C4-2B (cell line): Measurements from ENCODE around the gene GRB10.

Experiments used
- CTCF ChIP-seq: fragments of 450-650 bp; conservative IDR thresholded peaks from 2 replicates; pipeline ENCODE4 v1.5.1; 2017; ENCODE audit warnings: mild to moderate bottlenecking
- ZFX ChIP-seq: fragments of 450-650 bp; IDR thresholded peaks from 2 replicates; pipeline ENCODE4 v1.6.1; 2017

GRCh38 chr7:50728184-50728583 is 54.5 kb downstream of the GRB10 start:
- TF ChIP-seq CTCF (no peak), ZFX (no peak)
